Cardiac fibroblast (primary cell): ENCODE results near the gene LDLRAD3.

Experiments used
- DNase-seq, 2 donors: peaks; one replicate each; pipeline versions ENCODE4 v3.0.0 to v3.0.0-alpha.2; 2010; ENCODE audit warnings: low read depth in 2 of 2
- H3K4me3 ChIP-seq, 2 donors: replicated peaks in 1 of 2; 1 replicate in 1 of 2; 2 replicates in 1 of 2; pipeline ENCODE4 v1.5.1; 2011; ENCODE audit warnings: low read depth in 2 of 2, low read length in 2 of 2, mild to moderate bottlenecking in 2 of 2, moderate library complexity in 1 of 2
- TF ChIP-seq, protein P1 (sequence below): IDR thresholded peaks from one replicate; pipeline ENCODE4 v1.5.1; 2011; ENCODE audit warnings: low read depth, mild to moderate bottlenecking, low read length, inconsistent platforms

Gene LDLRAD3

DNA sequence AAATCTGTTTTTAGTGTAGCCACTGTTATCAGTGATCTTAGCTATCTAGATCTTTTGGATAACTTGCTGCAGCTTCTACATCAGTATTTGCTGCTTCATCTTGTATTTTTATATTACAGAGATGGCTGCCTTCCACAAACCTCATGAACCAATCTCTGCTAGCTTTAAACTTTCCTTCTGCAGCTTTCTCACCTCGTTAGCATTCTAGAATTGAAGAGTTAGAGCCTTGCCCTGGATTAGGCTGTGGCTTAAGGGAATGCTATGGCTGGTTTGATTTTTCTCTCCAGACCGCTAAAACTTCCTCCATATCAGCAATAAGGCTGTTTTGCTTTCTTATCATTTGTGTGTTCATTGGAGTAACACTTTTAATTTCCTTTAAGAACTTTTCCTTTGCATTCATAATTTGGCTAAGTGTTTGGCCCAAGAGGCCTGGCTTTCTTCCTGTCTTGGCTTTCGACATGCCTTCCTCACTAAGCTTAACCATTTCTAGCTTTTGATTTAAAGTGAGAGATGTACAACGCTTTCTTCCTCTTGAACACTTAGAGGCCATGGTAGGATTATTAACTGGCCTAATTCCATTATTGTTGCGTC, 51.9 kb downstream of the LDLRAD3 start:
- DNase-seq, result peak in 1 of 2 donors; percentile 50
- no peak overlapping the region for H3K4me3 ChIP-seq
- TF ChIP-seq, protein P1, sequence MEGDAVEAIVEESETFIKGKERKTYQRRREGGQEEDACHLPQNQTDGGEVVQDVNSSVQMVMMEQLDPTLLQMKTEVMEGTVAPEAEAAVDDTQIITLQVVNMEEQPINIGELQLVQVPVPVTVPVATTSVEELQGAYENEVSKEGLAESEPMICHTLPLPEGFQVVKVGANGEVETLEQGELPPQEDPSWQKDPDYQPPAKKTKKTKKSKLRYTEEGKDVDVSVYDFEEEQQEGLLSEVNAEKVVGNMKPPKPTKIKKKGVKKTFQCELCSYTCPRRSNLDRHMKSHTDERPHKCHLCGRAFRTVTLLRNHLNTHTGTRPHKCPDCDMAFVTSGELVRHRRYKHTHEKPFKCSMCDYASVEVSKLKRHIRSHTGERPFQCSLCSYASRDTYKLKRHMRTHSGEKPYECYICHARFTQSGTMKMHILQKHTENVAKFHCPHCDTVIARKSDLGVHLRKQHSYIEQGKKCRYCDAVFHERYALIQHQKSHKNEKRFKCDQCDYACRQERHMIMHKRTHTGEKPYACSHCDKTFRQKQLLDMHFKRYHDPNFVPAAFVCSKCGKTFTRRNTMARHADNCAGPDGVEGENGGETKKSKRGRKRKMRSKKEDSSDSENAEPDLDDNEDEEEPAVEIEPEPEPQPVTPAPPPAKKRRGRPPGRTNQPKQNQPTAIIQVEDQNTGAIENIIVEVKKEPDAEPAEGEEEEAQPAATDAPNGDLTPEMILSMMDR, result no peak

DNA sequence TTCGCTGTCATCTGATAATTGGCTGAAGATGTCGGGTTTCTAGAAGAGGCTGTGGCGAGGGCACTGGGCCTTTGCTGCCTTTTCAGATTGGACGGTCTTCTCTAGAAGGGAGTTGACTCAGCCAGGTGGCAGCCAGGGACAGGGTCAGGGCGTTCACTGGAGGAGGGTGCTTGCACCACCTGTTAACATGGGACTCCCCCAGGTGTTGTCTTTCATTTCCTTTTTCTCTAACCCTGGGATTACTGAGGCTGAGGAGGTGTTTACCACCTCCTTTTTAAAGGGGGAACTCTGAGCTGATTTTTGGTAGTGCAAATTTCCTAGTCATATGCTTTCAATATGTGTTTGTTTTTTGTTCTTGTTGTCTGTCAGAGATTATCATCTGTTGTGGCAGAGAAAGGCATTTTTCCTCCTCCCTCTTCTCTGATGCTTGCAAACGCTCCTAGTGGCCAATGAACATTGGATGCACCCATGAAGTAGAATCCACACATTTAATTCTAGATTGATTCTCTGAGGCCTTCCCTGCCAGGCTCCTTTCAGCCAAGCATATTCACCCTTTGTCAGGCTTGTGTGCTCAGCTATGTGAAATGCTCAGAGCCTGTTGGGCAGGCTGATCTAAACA, 54.1 kb downstream of the LDLRAD3 start:
- TF ChIP-seq, protein P1, result no peak
- H3K4me3 ChIP-seq, result no peak overlapping the region
- no peak for DNase-seq

DNA sequence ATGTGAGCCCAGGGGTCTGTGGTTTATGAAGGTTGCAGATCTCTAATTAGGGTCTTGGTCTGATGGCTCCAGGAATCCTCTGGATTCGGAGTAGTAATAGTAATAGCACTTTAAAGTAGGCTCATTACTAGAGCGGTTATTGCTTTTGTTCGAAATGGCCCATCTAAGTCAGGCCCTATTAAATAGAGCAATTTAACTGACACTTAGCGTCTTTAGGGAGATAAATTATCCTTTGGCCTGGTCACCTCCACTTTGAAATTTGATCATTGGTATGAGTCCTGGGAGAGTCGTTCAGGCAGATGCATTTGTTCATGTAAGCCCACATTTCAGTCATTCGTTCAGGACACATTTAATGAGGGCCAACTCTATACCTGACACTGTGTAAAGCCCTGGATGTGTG, 54.8 kb downstream of the LDLRAD3 start:
- H3K4me3 ChIP-seq, result no peak overlapping the region
- TF ChIP-seq, protein P1, result no peak
- DNase-seq, result no peak

DNA sequence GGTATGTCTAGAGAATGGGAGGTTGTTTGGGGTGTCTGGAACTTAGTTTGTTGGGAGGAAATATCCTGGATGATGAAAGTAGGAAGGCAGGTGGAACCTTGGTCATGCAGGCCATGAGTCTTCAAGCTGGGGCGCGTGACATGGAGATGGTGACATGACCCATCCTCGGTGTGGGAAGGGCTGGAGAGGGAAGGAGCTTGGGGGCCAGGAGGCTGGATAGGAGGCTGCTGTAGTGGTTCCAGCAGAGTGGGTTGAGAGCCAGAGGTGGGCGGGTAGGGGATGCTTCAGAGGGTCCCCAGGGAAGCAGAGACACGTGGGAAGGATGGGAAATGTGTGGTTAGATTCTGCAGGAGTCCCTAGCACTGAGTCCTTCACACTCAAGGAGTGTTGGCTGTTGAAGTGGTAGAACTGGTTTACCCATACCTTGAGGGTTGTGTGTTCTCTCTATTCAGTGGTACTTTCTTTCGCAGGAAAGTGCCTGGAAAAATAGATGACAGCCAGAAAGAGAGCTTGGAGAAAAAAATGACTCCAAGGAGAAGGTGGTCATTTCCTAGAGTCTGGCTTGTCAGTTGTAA, 56.8 kb downstream of the LDLRAD3 start:
- DNase-seq, result no peak
- H3K4me3 ChIP-seq, result no peak overlapping the region
- TF ChIP-seq, protein P1, result no peak

DNA sequence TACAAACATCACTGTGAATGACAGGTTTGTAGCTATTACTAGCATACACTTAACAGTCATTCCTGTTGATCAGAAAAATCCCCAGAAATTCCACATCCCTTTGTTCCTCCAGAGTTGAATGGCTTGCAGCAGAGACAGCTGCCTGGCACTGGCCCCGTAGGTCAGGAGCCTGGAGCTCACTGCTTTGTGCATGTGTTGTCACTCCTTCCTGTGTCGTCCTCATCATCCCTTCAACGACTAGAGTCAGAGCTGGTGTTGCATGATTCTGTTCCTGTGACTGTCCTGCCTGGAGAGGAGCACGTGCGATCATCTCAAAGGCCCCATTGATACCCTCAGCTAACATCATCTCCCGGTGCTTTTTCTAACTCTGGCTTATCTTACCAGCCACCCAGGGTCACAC, 58.3 kb downstream of the LDLRAD3 start:
- DNase-seq, result peak in 1 of 2 donors; percentile 39
- TF ChIP-seq, protein P1, result no peak

DNA sequence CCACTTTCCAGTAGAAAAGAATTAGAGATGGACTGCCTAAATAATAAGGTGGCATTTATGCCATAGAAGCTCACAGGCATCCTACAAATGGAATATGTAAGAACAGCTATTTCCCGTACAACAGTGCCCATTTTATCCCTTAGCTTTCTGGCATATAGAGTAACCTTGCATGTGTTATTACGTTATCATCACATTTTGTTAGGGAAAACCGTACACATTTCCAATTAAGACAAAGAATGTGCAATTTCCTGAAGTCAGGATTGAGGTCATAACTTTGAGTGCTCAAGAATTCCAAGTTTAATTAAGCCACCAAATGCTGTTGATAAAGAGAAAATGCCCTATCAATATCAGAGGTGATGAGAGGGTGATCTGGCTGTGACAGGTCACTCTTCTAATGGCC, 58.9 kb downstream of the LDLRAD3 start:
- TF ChIP-seq, protein P1, result no peak
- no peak overlapping the region for H3K4me3 ChIP-seq
- DNase-seq, result peak in 1 of 2 donors; percentile 44

More for the DNA sequence above, 58.3 kb downstream of the LDLRAD3 start:
- no peak overlapping the region for H3K4me3 ChIP-seq
